ENCODE data around the gene SIL1.
"Not testable (repeated sequence)": the region's sequence is repeated elsewhere in the genome, so short reads cannot be mapped to it uniquely, and the experiment has no call there.

Gene SIL1

GRCh38 chr5:139199321-139199720 lies 1.2 kb upstream of the SIL1 start:
- no peak for DNase-seq

- no peak for DNase-seq
These were observed 1.7 kb downstream of the SIL1 start for GRCh38 chr5:139196296-139196956.

DNA sequence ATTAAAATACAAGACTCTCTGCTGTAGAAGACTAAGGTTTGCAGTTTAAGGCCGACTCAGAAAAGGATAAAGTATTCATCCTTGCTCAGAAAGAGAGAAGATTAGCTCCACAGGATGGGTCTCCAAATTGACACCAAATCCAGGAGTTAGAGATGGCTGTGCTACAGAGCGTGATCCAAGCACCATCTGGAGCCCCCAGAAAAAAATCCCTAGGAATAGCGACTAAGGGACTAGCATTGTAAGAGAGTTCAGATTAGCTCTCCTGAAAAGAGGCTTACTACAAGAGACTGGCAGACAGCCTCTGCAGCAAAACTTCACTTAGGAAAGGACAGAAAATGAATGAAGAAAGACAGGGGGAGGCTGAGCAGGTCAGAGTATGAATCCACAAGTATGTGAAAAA lies 3.7 kb downstream of the SIL1 start:
- DNase-seq = no peak

DNA sequence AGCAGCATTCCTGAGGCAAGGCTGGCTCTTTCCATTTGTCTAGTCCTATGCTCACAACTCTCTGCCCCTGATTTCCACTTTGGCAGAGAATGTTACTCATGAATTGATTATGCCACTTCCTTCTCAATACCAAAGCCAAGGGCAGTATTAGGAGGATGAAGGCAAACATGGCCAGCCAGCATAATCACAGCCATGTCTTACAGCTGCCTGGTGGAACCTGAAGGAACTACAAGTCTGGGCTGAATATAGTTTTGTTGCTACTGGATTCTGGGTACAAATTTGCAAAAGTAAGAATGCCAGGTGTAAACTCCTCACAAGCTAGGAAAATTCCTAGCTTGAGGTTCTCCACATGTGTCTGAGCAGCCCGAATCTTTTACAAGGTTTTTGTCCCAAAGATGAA lies 4.2 kb downstream of the SIL1 start:
- DNase-seq = peak in 1 of 2 experiments; percentile 35

- DNase-seq = not testable (repeated sequence)
These were observed 5.3 kb downstream of the SIL1 start for GRCh38 chr5:139192906-139193305.

GRCh38 chr5:139191954-139192353 lies 6.2 kb downstream of the SIL1 start:
- not testable (repeated sequence) for DNase-seq

DNA sequence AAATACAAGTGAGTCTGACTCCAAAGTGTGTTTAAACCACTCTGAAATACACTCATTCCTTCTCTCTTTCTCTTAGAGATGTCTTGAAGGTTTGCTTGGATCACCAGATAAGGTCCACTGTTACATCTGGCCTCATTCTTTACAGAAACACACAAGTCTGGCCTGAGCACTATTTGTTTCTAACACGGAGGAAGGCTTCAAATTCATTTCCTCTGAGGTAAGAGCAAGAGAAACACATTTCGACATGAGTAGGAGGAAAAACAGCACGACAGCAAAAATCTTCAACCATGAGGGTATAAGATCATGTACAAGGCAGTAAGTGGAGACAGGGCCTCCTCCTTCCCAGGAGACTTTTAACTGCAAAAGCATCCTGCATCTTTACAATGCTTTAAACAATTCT lies 8.0 kb downstream of the SIL1 start:
- no peak for DNase-seq

- no peak for DNase-seq
These were observed 9.5 kb downstream of the SIL1 start for GRCh38 chr5:139188558-139189270.

- DNase-seq = no peak
These were observed 11.3 kb downstream of the SIL1 start for GRCh38 chr5:139186752-139187326.

GRCh38 chr5:139186261-139186660 lies 11.9 kb downstream of the SIL1 start:
- no peak for DNase-seq

DNA sequence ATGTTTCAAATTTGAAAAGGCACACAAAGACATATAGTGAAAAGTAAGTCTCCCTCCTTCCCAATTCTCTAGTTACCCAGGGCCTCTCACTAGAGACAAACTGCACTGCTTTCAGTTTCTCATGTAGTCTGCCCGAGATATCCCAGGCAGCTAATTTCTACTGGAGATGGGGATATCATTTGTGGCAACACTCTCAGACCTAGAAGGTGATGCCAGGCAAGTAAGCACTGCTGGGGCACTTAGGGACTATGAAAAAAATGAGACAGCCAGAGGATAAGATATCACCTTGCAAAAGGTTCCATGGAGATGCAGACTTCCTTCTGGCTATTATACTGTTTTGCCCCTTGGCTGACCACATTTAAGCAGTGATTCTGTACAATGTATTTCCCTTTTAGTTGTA lies 12.6 kb downstream of the SIL1 start:
- DNase-seq = no peak

GRCh38 chr5:139183502-139183901 lies 14.7 kb downstream of the SIL1 start:
- DNase-seq = no peak

DNA sequence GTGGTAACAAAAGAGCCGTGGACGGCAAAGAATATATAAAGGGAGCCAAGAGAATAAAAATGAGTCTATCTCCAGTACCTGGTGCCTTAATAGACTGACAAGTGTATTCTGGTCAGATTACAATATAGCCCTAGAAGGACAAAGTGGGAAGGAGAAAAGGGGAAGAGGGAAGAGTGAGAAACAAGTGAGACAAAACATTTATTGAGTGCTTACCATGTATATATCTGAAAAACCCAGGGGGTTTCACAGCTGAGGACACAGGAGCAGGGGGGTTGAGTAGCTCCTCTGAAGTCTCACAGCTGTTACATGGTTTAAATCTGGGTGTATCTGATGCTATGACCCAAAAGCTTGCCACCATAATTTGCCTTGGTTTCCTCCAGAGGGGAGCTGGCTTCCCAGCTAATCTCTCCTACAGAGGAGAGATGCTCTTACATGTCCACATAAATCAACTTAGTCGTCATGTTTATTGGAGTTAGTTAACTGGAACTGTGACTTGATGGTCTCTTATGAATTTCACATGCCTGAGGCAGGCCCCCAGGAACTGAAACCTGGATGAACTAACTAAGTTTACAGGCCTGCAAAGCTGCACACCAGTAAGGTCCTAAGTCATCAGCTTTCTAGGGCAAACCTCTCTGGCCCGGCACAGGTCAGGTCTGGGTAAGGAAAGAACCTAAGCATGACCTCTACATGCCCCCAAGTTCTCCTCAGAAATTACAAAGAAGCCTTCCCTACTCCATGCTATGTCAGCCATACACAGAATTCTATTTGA lies 15.5 kb downstream of the SIL1 start:
- DNase-seq = no peak

GRCh38 chr5:139181835-139182452 lies 16.2 kb downstream of the SIL1 start:
- no peak for DNase-seq

GRCh38 chr5:139181322-139181730 lies 16.8 kb downstream of the SIL1 start:
- DNase-seq = no peak

DNA sequence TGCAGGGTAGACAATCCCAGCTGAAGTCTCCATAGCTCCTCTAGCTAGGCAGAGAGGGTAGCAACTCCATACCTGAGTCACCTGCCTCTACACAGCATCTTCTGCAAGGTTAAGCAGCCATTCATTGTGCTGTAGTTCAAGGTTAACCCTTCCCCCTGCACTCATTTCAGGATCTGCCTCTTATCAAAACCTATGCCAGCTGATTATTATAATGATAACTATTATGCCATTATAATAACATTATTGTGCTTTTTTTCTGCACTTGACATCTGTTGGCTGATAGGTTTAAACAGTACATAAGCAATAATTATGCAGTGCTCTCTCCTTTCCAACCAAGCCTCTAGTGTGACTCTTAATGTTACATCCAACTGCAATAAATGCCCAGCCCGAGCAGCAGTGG lies 17.3 kb downstream of the SIL1 start:
- no peak for DNase-seq

GRCh38 chr5:139179778-139180513 lies 18.2 kb downstream of the SIL1 start:
- not testable (repeated sequence) for DNase-seq

- DNase-seq = peak in 1 of 2 experiments; percentile 32
These were observed 19.2 kb downstream of the SIL1 start for GRCh38 chr5:139178935-139179334.

DNA sequence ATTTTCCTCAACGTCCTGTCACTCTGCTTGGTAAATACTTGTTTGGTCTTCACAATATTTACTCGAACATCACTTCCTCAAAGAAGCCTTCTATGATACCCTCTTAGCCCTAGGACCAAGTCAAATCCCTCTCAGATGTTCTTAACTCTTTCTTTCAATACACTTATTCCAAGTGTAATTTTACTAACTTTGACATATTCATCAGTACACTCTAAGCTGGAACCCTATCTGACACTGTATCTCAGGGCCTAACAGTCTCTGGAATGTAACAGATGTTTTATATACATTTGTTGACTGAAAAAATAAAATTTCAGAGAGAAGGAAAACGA lies 19.6 kb downstream of the SIL1 start:
- no peak for DNase-seq

DNA sequence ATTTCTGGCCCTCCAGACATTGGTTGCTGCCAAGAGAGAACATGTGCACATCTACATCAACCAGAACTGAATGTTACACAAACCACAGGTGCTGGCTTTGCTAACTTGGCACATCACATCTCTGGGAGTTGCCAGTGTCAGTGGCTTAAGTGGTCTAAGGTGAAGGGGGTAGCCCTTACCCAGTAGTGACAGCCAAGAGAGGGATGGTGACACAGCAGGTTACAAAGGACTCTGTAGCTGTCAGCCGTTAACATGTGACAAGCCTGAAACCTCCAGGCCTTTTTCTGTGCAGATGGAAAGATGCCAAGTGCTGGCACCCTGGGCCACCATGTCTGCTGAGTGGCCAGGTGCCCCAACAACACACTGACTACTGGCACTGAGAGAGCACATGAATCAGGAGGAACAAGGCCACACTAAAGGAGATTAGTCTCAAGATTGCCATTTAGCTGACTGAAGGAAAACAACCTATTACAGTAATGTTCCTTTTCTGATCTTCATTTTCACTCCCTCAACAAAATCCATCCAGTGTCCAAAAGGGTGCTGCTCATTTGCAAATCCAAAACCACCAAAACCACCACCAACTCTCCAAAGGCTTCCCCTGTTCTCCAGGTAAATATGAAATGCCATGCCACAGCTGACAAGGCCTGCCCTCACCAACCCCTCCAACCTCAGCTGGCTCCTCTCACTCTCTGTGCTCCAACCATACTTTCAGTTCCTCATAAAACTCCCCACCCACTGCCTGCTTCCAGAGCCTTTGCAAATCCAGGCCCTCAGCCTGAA lies 20.2 kb downstream of the SIL1 start:
- no peak for DNase-seq

GRCh38 chr5:139177281-139177680 lies 20.9 kb downstream of the SIL1 start:
- not testable (repeated sequence) for DNase-seq

GRCh38 chr5:139174382-139174781 lies 23.8 kb downstream of the SIL1 start:
- not testable (repeated sequence) for DNase-seq

Data from NCI-H526 (cell line).